DND-41 (cell line): Measurements from ENCODE around the gene OR12D2.

ENCODE experiments used
- ATAC-seq: fragments of 200-7000 bp; cut with Tn5 transposase; 3 replicates; pipeline ENCODE4 v1.9.1; 2021; ENCODE audit warnings: low read depth; ENCODE audit not compliant: insufficient read depth
- DNase-seq: peaks from one replicate; pipeline ENCODE4 v3.0.0-alpha.2; 2020
- H2AFZ ChIP-seq: 2 replicates; pipeline ENCODE4 v1.6.0; 2012; ENCODE audit warnings: low read depth, low read length
- H3K27ac ChIP-seq: 2 replicates; pipeline ENCODE4 v1.5.1; 2012; ENCODE audit warnings: low read length, inconsistent platforms
- H3K27me3 ChIP-seq: fragments of 200-600 bp; sonication (generic); 2 replicates; pipeline ENCODE4 v1.6.0; 2012; ENCODE audit warnings: low read length, mild to moderate bottlenecking, inconsistent platforms; ENCODE audit not compliant: insufficient read depth, poor library complexity
- H3K36me3 ChIP-seq: 2 replicates; pipeline ENCODE4 v1.5.1; 2012; ENCODE audit warnings: low read length, inconsistent platforms; ENCODE audit not compliant: insufficient read depth
- H3K4me1 ChIP-seq: 2 replicates; pipeline ENCODE4 v1.5.1; 2012; ENCODE audit warnings: mild to moderate bottlenecking, low read length; ENCODE audit not compliant: insufficient read depth
- H3K4me2 ChIP-seq: 2 replicates; pipeline ENCODE4 v1.6.0; 2012; ENCODE audit warnings: mild to moderate bottlenecking, moderate library complexity, low read length, inconsistent platforms; ENCODE audit not compliant: insufficient read depth
- H3K4me3 ChIP-seq, 2 experiments: fragments of 200-600 bp in 1 of 2; shearing (Covaris generic) in 1 of 2; 2 replicates each; pipeline ENCODE4 v1.5.1; 2012 to 2016; ENCODE audit warnings: inconsistent platforms in 2 of 2, low read length in 2 of 2, mild to moderate bottlenecking in 2 of 2, low read depth in 1 of 2, moderate library complexity in 1 of 2
- H3K79me2 ChIP-seq: 2 replicates; pipeline ENCODE4 v1.6.0; 2012; ENCODE audit warnings: low read length, inconsistent platforms; ENCODE audit not compliant: insufficient read depth
- H3K9ac ChIP-seq: 2 replicates; pipeline ENCODE4 v1.6.0; 2012; ENCODE audit warnings: low read depth, mild to moderate bottlenecking, inconsistent platforms, low read length, moderate library complexity
- H3K9me3 ChIP-seq: 2 replicates; pipeline ENCODE4 v1.5.1; 2012; ENCODE audit warnings: low read length, moderate library complexity, mild to moderate bottlenecking, inconsistent platforms; ENCODE audit not compliant: insufficient read depth, severe bottlenecking
- H4K20me1 ChIP-seq: 2 replicates; pipeline ENCODE4 v1.6.0; 2012; ENCODE audit warnings: low read length; ENCODE audit not compliant: insufficient read depth
- EZH2 ChIP-seq: IDR thresholded peaks from 3 replicates; pipeline ENCODE4 v1.6.1; 2012; ENCODE audit warnings: borderline replicate concordance, low read depth, mild to moderate bottlenecking, moderate library complexity, low read length, inconsistent platforms; ENCODE audit not compliant: severe bottlenecking
- TF ChIP-seq, protein P1 (sequence below): IDR thresholded peaks from 2 replicates; pipeline ENCODE4 v1.5.1; 2012; ENCODE audit warnings: borderline replicate concordance, low read length, moderate library complexity, mild to moderate bottlenecking; ENCODE audit not compliant: poor library complexity, severe bottlenecking; ENCODE audit errors: extremely low read depth

Gene OR12D2

DNA sequence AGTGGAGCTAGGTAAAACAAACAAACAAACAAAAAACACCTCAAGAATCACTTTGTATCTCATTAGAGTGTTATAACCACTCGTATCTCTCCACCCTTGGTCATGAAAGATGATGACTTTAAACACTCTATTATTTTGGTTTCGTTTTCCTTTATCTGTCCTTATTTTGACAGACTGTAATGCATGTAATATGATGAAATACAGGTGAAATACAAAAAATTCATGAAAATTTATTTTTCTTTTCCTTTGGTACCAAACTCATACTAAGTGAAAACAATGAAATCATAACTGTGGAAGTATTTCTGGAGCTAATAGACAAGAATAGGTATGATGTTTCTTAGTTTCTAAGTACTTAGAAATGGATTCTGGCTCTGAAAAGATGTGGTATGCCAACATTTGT lies 4.1 kb downstream of the OR12D2 start:
- Histone ChIP-seq H3K36me3 (no peaks in the 10 kb centered on the region), H2AFZ (no peak overlapping the region), H3K27me3 (no peaks in the 10 kb centered on the region), H3K9me3 (no peaks in the 10 kb centered on the region), H3K27ac (no peak overlapping the region), H3K9ac (no peak overlapping the region), H3K4me3 (no peak overlapping the region), H4K20me1 (no peaks in the 10 kb centered on the region), H3K4me1 (no peaks in the 10 kb centered on the region), H3K4me2 (no peak overlapping the region), H3K79me2 (no peaks in the 10 kb centered on the region)
- TF ChIP-seq, protein P1, sequence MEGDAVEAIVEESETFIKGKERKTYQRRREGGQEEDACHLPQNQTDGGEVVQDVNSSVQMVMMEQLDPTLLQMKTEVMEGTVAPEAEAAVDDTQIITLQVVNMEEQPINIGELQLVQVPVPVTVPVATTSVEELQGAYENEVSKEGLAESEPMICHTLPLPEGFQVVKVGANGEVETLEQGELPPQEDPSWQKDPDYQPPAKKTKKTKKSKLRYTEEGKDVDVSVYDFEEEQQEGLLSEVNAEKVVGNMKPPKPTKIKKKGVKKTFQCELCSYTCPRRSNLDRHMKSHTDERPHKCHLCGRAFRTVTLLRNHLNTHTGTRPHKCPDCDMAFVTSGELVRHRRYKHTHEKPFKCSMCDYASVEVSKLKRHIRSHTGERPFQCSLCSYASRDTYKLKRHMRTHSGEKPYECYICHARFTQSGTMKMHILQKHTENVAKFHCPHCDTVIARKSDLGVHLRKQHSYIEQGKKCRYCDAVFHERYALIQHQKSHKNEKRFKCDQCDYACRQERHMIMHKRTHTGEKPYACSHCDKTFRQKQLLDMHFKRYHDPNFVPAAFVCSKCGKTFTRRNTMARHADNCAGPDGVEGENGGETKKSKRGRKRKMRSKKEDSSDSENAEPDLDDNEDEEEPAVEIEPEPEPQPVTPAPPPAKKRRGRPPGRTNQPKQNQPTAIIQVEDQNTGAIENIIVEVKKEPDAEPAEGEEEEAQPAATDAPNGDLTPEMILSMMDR = no peak
- TF ChIP-seq EZH2 = no peak
- ATAC-seq (no peak), DNase-seq (no peak)

DNA sequence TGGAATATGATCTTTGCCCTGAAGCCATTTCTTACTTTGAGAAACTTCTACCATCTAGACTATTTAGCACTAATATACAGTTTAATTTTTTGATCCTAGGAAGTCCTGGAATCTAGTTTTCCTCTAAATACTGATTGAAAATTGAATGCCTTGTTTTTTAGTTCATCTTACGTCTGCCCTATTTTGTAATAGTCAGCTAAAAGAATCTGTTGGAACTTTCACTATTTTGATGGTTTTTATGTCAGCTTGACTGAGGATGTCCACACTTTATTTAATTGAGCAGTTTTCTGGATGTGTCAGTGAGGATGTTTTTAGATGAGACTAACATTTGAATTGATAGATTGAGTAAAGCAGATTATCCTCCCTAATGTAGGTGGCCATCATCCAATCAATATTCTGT lies 8.4 kb downstream of the OR12D2 start:
- H3K27me3 ChIP-seq = no peaks in the 10 kb centered on the region
- no peak overlapping the region for H3K9ac ChIP-seq
- no peak overlapping the region for H3K4me2 ChIP-seq
- H3K36me3 ChIP-seq = no peaks in the 10 kb centered on the region
- no peak overlapping the region for H3K4me3 ChIP-seq
- no peak for ATAC-seq
- H2AFZ ChIP-seq = no peak overlapping the region
- H3K27ac ChIP-seq = no peak overlapping the region
- no peaks in the 10 kb centered on the region for H4K20me1 ChIP-seq
- H3K4me1 ChIP-seq = no peaks in the 10 kb centered on the region
- TF ChIP-seq EZH2 = no peak
- TF ChIP-seq, protein P1 = no peak
- no peaks in the 10 kb centered on the region for H3K9me3 ChIP-seq
- no peak for DNase-seq
- no peaks in the 10 kb centered on the region for H3K79me2 ChIP-seq

DNA sequence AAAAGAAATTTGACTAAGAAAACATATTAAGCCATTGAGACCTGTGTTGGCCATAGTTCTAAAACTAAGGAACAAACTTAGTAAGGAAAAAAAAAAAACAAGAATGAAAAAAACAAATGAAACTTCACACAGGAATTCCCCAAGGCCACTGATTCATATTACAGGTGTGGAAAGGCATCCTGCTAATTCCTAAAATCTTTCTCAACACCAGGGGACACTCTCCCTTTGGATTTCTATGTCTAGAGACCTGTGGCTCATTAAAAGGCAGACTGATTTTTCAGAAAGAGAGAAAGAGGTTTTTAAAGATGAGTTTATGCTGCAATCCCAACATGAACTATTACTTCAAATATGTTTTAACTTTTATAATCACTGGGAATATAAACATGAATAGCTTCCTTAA lies 19.2 kb downstream of the OR12D2 start, which contains the start of gene OR12D1:
Gene OR12D1 (plus strand): TSS at position 341 of the 400 bp plus-strand sequence.
- no peak within 1 kb of the TSS for H3K9ac ChIP-seq
- ATAC-seq = no peak
- H4K20me1 ChIP-seq = no peaks in the 10 kb centered on the region
- no peaks in the 10 kb centered on the region for H3K36me3 ChIP-seq
- DNase-seq = no peak
- H3K4me2 ChIP-seq = no peak within 1 kb of the TSS
- peaks cover 6% of the 10 kb centered on the region for H3K27me3 ChIP-seq
- H3K9me3 ChIP-seq = no peaks in the 10 kb centered on the region
- no peak within 1 kb of the TSS for H2AFZ ChIP-seq
- no peak for TF ChIP-seq EZH2
- TF ChIP-seq, protein P1 = no peak
- no peak within 1 kb of the TSS for H3K27ac ChIP-seq
- no peak within 1 kb of the TSS for H3K4me3 ChIP-seq
- no peaks in the 10 kb centered on the region for H3K4me1 ChIP-seq
- H3K79me2 ChIP-seq = no peaks in the 10 kb centered on the region

DNA sequence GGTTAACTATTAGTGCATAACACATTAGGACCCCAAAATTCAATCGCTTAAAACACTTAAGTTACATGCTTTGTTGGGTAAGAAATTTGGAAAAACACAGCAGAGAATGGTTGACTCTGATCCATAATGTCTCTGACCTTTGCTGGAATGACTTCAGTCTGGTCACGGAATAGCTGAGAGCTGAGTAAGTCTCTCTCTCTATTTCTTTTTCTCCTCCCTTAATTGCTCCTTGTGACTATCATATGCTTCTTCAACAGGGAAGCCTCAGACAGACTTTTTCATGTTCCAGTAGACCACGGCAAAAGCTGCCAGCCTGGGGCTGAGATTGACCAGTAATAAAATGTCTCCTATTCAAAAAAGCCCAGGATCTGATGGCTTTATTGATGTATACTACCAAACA lies 24.1 kb downstream of the OR12D2 start:
- H3K9me3 ChIP-seq = no peaks in the 10 kb centered on the region
- no peak overlapping the region for H2AFZ ChIP-seq
- H3K27ac ChIP-seq = no peak overlapping the region
- H3K4me1 ChIP-seq = no peaks in the 10 kb centered on the region
- no peak for TF ChIP-seq EZH2
- TF ChIP-seq, protein P1 = no peak
- no peaks in the 10 kb centered on the region for H4K20me1 ChIP-seq
- no peaks in the 10 kb centered on the region for H3K79me2 ChIP-seq
- peaks cover 8% of the 10 kb centered on the region for H3K27me3 ChIP-seq
- H3K9ac ChIP-seq = no peak overlapping the region
- no peak for ATAC-seq
- H3K36me3 ChIP-seq = no peaks in the 10 kb centered on the region
- no peak overlapping the region for H3K4me2 ChIP-seq
- H3K4me3 ChIP-seq = no peak overlapping the region
- DNase-seq = no peak
